HG02759 (cell line): ENCODE measurements around the gene PBXIP1.

ENCODE experiments used
- ATAC-seq: cut with Tn5 transposase; IDR thresholded peaks from one replicate; pipeline ENCODE4 v1.9.1; 2021; ENCODE audit warnings: mild to moderate bottlenecking, moderate library complexity; ENCODE audit not compliant: unreplicated experiment

PBXIP1 gene

DNA sequence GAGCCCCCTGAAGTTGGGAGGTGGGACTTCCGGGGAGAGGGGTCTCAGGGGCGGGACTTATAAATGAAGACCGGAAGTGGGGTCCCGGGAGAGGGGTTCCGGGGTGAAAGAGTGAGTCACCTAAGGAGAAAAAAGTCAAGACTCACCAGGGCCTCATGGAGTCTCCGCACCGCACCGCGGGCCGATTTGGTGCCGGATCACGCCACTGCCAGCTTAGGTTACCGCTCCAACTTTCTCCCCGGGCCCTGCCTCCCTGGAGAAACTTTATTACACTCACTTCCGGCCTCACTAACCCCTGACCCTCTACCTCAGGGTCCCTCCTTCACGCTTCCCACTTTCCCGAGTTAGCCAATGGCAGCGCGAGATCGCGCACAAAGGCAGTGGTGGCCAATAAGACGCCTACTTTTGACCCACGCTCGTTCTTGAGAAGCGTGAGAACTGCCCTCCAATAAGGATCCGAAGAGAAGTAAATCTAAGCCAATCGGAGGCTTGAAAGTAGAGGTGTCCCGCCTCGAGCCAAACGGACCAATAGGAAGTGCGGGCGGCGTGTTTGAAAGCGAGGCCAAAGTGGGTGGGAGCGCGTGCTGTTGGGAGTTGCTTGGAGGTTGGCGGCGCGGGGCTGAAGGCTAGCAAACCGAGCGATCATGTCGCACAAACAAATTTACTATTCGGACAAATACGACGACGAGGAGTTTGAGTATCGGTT is 18.4 kb upstream of the PBXIP1 start, which contains the start of gene CKS1B:
Gene CKS1B (plus strand): TSS at position 580 of the 706 bp plus-strand sequence. CDS start 65 bp downstream, at position 645.
- peak; percentile 75 for ATAC-seq

DNA sequence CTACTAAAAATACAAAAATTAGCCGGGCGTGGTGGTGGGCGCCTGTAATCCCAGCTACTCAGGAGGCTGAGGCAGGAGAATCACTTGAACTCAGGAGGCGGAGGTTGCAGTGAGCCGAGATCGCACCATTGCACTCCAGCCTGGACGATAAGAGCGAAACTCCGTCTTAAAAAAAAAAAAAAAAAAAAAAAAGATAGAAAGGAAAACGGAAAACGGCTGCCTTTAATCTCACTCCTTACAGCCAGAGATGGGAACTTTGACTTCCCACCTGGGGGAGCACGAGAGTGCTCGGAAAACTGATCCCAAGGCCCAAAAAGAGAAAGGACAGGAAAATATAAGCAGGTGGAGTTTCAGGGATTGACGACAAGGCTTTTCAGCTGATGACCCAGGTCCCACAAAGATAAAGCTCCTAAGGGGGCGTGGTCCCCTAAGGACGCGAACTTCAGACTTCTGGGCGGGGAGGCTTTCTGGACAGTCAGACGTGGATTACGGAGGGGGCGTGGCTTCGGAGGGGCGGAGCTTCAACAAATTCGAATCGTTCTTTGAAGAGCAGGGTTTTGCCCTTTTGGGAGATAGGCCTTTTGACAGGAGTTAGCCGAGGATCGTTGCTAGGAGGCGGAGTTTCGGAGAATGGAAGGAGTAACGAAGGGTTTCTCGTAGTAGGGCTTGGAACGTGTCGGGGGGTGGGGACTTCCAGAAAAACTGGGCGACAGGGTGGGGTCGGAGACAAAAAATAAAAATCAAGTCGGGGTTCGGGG is 17.6 kb upstream of the PBXIP1 start:
- peak; percentile 14 for ATAC-seq

DNA sequence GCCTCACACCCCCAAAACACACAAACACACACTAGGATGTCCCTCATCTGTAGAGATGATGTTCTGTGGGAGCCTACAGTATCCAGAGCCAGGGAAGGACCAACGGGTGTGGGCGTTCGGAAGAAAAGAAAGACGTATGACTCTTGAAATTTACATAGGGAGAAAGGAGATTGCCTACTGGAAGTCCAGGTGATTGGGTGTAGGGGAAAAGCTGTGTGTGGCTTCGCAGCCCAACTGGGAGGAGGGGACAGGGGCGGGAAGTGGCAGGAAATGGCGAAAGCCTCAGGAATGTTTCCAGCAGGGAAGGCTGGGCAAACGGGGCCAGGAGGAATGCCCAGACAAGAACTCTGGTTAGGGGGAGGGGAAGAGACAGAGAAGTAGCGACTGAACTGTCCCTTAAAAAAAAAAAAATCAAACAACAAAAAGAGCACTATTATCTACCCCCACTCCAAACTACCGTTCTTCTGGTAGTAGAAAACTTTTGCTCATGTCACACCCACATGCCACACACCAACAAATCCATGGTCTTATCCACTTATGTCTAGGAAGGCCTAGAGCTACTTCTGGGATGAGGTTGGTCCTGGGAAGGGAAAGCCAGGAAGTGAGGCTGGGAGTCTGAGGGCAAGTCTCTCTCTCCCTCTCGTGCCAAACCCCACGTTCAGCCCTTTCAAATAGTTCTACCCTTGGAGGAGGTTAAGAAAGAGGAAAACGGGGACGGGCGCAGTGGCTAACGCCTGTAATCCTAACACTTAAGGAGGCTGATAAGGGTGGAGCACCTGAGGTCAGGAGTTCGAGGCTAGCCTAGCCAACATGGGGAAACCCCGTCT is 16.8 kb upstream of the PBXIP1 start:
- no peak for ATAC-seq

GRCh38 chr1:154972213-154972516 is 16.3 kb upstream of the PBXIP1 start:
- no peak for ATAC-seq

GRCh38 chr1:154971341-154971998 is 15.6 kb upstream of the PBXIP1 start:
- no peak for ATAC-seq

GRCh38 chr1:154970631-154971340 is 14.9 kb upstream of the PBXIP1 start, which contains the start of gene SHC1:
Gene SHC1 (minus strand): TSS chr1:154970747. CDS start chr1:154970526, 221 bp downstream.
- ATAC-seq = peak; percentile 30

DNA sequence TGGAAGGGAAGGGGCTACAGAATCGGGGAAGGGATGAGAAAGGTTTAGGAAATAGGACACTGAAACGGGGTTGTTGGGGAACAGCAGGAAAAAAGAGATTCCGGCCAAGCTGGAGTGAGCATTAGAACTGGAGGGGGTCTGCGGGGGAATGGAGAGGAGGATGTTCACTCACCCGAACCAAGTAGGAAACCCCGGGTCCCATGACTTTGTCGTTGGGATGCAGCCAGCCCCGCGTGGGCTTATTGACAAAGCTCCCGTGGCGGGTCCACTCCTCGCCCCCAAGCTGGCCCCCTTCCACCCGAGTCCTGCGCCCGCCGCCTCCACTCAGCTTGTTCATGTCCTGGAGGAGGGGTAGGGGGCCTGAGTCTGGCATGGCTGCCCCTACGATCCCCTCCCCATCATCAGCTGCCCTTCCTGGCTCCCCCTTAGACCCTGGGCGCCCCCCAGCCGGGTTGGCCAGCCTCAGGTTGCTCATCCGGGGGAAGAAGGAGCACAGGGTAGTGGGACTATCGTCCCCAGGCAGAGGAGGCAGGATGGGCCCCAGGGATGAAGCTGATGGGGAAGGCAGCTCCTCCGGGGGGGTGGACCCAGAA is 14.1 kb upstream of the PBXIP1 start:
- no peak for ATAC-seq

- no peak for ATAC-seq
Observed at GRCh38 chr1:154969246-154969645, 13.3 kb upstream of the PBXIP1 start.

DNA sequence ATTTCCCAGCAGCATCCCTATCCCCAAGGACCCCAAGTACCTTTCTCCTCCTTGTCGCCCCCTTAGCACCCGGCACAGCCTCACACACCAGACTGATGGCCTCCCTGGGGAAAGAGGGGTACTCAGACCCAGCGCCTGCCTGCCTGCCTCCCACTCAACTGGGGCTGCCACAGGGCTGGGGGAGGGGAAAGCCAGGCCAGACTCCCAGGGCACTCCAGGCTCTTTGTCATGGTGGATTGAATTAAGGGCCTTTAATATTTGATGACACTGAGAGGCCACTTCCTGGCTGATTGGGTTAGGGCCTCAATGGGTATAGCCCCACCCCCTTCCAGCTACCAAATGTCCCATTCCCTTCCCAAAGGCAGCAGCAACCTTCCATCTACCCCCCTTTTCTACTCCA is 12.8 kb upstream of the PBXIP1 start:
- ATAC-seq = no peak

GRCh38 chr1:154967331-154967950 is 11.5 kb upstream of the PBXIP1 start:
- no peak for ATAC-seq

- ATAC-seq = no peak
Observed at GRCh38 chr1:154966111-154966510, 10.2 kb upstream of the PBXIP1 start.

- no peak for ATAC-seq
Observed at GRCh38 chr1:154964359-154964758, 8.5 kb upstream of the PBXIP1 start.

GRCh38 chr1:154963643-154964042 is 7.7 kb upstream of the PBXIP1 start:
- no peak for ATAC-seq

DNA sequence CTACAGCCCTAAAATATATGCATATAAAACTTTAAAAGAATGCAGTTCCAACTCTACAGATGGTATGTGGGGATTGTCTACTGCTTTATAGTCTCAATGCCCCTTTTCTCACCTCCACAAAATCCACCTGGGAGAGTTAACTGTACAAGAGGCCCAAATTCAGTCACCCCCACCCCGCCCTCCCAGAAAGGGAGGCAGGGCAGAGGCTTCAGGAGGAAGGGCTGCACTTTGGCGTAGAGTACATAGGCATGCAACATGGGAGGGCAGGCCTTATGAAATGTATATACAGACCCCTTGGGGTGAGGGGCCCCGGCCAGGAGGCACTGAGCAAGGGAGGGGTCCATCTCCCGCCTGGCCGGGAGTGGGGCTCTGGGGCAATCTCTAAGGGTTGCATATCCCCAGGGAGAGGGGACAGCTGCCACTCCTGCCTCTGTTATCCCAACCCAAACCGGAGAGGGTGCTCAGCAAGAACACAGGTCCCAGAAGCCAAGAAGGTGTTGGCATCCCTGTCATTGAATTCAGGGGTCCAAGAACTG is 7.0 kb upstream of the PBXIP1 start:
- no peak for ATAC-seq

DNA sequence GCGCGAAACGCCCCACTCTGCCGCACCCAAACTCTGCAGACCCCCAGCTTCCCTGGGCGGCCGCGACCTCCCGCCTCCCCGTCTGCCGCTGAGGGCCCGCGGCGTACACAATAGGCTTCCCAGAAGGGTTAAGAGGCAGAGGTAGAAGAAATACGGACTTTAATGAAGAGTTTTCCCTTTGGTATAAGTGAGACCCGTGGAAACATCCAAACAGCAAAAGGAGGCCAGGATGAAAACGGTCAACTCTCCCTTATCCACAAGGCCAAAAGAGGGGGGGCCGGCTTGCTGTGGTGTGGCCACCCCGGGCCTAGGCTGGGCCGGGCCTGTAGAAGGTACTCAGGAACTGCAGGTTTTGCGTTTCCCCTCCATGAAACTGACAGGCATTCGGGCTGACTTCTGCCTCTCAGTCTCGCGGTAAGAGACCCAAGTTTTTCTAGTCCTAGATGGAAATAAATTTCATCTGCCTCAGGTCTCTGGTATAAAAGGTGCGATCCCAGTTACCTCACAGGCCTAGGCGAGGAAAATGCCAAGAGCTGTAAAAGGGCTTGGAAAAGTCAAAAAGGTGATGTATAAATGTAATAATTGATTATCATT is 6.4 kb upstream of the PBXIP1 start:
- peak; percentile 9 for ATAC-seq

- peak; percentile 84 for ATAC-seq
Observed at GRCh38 chr1:154961207-154962155, 5.6 kb upstream of the PBXIP1 start, which contains the start of gene PYGO2. Gene PYGO2 (minus strand): TSS chr1:154961782. CDS start chr1:154961576, 206 bp downstream.

DNA sequence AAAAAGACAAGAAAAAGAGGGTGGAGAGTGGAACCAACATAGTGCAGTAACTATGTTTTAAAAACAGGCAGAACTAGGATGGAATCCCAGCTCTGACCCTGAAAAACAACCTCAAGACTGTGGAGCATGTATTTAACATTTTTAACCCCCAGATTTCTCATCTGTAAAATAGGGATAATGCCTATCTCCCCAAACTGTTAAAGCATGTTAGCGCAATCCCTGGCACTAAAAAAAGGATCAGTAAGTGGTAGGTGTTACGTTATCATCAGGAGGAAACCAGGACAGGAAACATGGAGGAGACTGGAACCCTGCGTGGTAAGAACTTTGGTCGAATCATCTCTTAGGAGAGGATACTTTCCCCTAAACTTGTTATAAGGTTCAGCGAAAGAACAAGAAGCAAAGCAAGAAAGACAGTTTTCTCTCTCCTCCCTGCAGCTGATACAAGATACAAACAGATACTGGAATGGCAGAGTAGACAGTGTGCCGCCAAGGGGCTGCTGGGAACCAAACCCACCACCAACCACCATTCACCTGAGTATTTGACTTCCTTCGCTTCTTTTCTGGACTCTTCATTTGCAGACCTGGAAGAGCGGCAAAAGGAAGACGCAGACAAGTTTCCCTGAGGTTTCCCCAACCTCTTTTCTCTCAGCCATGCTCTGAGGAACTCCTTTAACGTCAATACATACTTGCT is 4.7 kb upstream of the PBXIP1 start:
- ATAC-seq = no peak
